Testis (tissue), 2 donors: ENCODE measurements around the gene EBLN1.

Source experiments
- CTCF ChIP-seq, 3 experiments: fragments of 450-650 bp in 2 of 3; fragments of 200-600 bp in 1 of 3; sonication (generic) in 1 of 3; IDR thresholded peaks; one replicate each; pipeline ENCODE4 v1.5.1; 2016 to 2019; ENCODE audit warnings: antibody characterized with exemption in 3 of 3, mild to moderate bottlenecking in 2 of 3, moderate library complexity in 1 of 3
- POLR2A ChIP-seq: fragments of 450-650 bp; IDR thresholded peaks from one replicate; pipeline ENCODE4 v1.6.1; 2017; ENCODE audit warnings: antibody characterized with exemption, mild to moderate bottlenecking, moderate library complexity

- no peak for TF ChIP-seq CTCF (IDR thresholded peaks at IDR 0.05)
- no peak for TF ChIP-seq POLR2A
Measured at GRCh38 chr10:22171131-22171530, 46.7 kb downstream of the EBLN1 start.
